H1 (cell line): ENCODE data around the gene GSTM2. TPM values are rescaled to one million over a fixed set of nuclear protein-coding genes. Genes with fewer than 3 reads are reported as not detected.

ENCODE experiments used
- CTCF ChIA-PET: fragments of 300-600 bp; sonication (Branson Sonifier 250); formaldehyde crosslinking; loops from one replicate; lab custom pipeline; 2021; ENCODE audit not compliant: partially characterized antibody; lab: Charles Lee
- POLR2A ChIA-PET: fragments of 300-600 bp; sonication (Branson Sonifier 250); formaldehyde crosslinking; loops from one replicate; lab custom pipeline; 2021; ENCODE audit warnings: inconsistent platforms; ENCODE audit not compliant: partially characterized antibody; lab: Charles Lee
- DNase-seq, 2 experiments: peaks; one replicate each; pipeline versions ENCODE4 v3.0.0 to v3.0.0-alpha.2; 2010 to 2022; ENCODE audit warnings: low spot score in 2 of 2, low read depth in 1 of 2, mixed read lengths in 1 of 2
- FAIRE-seq: peaks from 2 replicates; lab custom pipeline; 2011; peaks lifted over from hg19 to GRCh38; lab: Jason Lieb, UNC
- H2AFZ ChIP-seq: 2 replicates; pipeline ENCODE4 v1.8.1; 2012; ENCODE audit warnings: low read length, inconsistent platforms
- H2AK5ac ChIP-seq: 2 replicates; pipeline ENCODE4 v1.6.1; 2013; ENCODE audit warnings: low read depth, low read length
- H2BK120ac ChIP-seq: replicated peaks from 2 replicates; pipeline ENCODE3; 2013; ENCODE audit warnings: low read depth, low read length, inconsistent platforms
- H2BK12ac ChIP-seq: 2 replicates; pipeline ENCODE4 v1.6.1; 2013; ENCODE audit warnings: low read depth, low read length
- H2BK15ac ChIP-seq: 2 replicates; pipeline ENCODE4 v1.6.1; 2013; ENCODE audit warnings: low read length
- H2BK20ac ChIP-seq: 2 replicates; pipeline ENCODE4 v1.6.1; 2013; ENCODE audit warnings: low read length
- H2BK5ac ChIP-seq: 2 replicates; pipeline ENCODE4 v1.6.1; 2013; ENCODE audit warnings: low read depth, low read length
- H3K14ac ChIP-seq: 2 replicates; pipeline ENCODE4 v1.6.1; 2013; ENCODE audit warnings: inconsistent platforms; ENCODE audit not compliant: insufficient read length
- H3K18ac ChIP-seq: 2 replicates; pipeline ENCODE4 v1.6.1; 2013; ENCODE audit warnings: low read length; ENCODE audit errors: extremely low read depth
- H3K23ac ChIP-seq: 2 replicates; pipeline ENCODE4 v1.6.1; 2013; ENCODE audit warnings: inconsistent platforms; ENCODE audit not compliant: insufficient read length
- H3K23me2 ChIP-seq: 2 replicates; pipeline ENCODE4 v1.6.1; 2013; ENCODE audit warnings: low read depth, low read length
- H3K27ac ChIP-seq: 2 replicates; pipeline ENCODE4 v1.6.1; 2011; ENCODE audit warnings: low read depth, low read length, inconsistent platforms
- H3K27me3 ChIP-seq, 4 experiments: replicated peaks in 1 of 4; 1 replicate in 1 of 4; 2 replicates in 3 of 4; pipeline versions ENCODE4 v1.6.1 to v1.8.1; 2011 to 2013; ENCODE audit warnings: low read length in 3 of 4, mild to moderate bottlenecking in 3 of 4, inconsistent platforms in 2 of 4, mixed read lengths in 2 of 4, moderate library complexity in 1 of 4; ENCODE audit not compliant: control insufficient read depth in 3 of 4, insufficient read depth in 3 of 4; ENCODE audit errors: extremely low read depth in 1 of 4
- H3K36me3 ChIP-seq, 4 experiments: 2 replicates each; pipeline versions ENCODE4 v1.6.1 to v1.8.1; 2011 to 2013; ENCODE audit warnings: mild to moderate bottlenecking in 4 of 4, low read length in 3 of 4, moderate library complexity in 2 of 4, control low read depth in 1 of 4, inconsistent platforms in 1 of 4; ENCODE audit not compliant: insufficient read depth in 4 of 4, control insufficient read depth in 2 of 4
- H3K4ac ChIP-seq: replicated peaks from 2 replicates; pipeline ENCODE3; 2013; ENCODE audit warnings: low read length, low read depth, mixed read lengths, inconsistent platforms; ENCODE audit not compliant: insufficient read length
- H3K4me1 ChIP-seq, 4 experiments: replicated peaks in 1 of 4; 1 replicate in 1 of 4; 2 replicates in 3 of 4; pipeline versions ENCODE4 v1.6.1 to v1.8.1; 2011 to 2013; ENCODE audit warnings: low read length in 3 of 4, inconsistent platforms in 2 of 4, mixed read lengths in 1 of 4; ENCODE audit not compliant: insufficient read depth in 4 of 4, control insufficient read depth in 3 of 4
- H3K4me2 ChIP-seq, 2 experiments: 2 replicates each; pipeline versions ENCODE4 v1.6.1 to v1.8.1; 2011 to 2013; ENCODE audit warnings: low read depth in 2 of 2, low read length in 2 of 2, control low read depth in 1 of 2, inconsistent platforms in 1 of 2, mild to moderate bottlenecking in 1 of 2; ENCODE audit not compliant: insufficient read depth in 1 of 2
- H3K4me3 ChIP-seq, 4 experiments: fragments of 200-600, 300-600 bp in 1 of 4; sonication (generic), shearing (Covaris generic), sonication (Bioruptor Twin) in 1 of 4; 2 replicates each; pipeline versions ENCODE4 v1.5.1 to v1.8.1; 2011 to 2016; ENCODE audit warnings: low read length in 4 of 4, low read depth in 3 of 4, control low read depth in 2 of 4, inconsistent platforms in 2 of 4, mild to moderate bottlenecking in 2 of 4, mixed read lengths in 1 of 4, moderate library complexity in 1 of 4; ENCODE audit not compliant: insufficient read depth in 2 of 4; ENCODE audit errors: extremely low read depth in 1 of 4
- H3K56ac ChIP-seq: replicated peaks from 2 replicates; pipeline ENCODE3; 2013; ENCODE audit warnings: low read depth, mild to moderate bottlenecking, mixed read lengths, low read length, inconsistent platforms; ENCODE audit not compliant: insufficient read length
- H3K79me1 ChIP-seq: 2 replicates; pipeline ENCODE4 v1.6.1; 2013; ENCODE audit warnings: low read depth, low read length, control low read depth
- H3K79me2 ChIP-seq, 2 experiments: 2 replicates each; pipeline versions ENCODE4 v1.6.1 to v1.8.1; 2012 to 2013; ENCODE audit warnings: low read length in 2 of 2, mild to moderate bottlenecking in 2 of 2, inconsistent platforms in 1 of 2; ENCODE audit not compliant: insufficient read depth in 2 of 2, control insufficient read depth in 1 of 2
- H3K9ac ChIP-seq, 4 experiments: replicated peaks in 1 of 4; 1 replicate in 1 of 4; 2 replicates in 3 of 4; pipeline versions ENCODE4 v1.6.1 to v1.8.1; 2011 to 2013; ENCODE audit warnings: low read depth in 3 of 4, low read length in 3 of 4, control low read depth in 2 of 4, mild to moderate bottlenecking in 2 of 4, moderate library complexity in 2 of 4, inconsistent platforms in 1 of 4; ENCODE audit errors: extremely low read depth in 1 of 4
- H3K9me3 ChIP-seq, 2 experiments: 2 replicates each; pipeline versions ENCODE4 v1.6.1 to v1.8.1; 2012 to 2013; ENCODE audit warnings: mild to moderate bottlenecking in 2 of 2, moderate library complexity in 2 of 2, control low read depth in 1 of 2, inconsistent platforms in 1 of 2, low read depth in 1 of 2, low read length in 1 of 2, mixed read lengths in 1 of 2; ENCODE audit not compliant: insufficient read depth in 2 of 2
- H4K20me1 ChIP-seq, 2 experiments: replicated peaks in 1 of 2; 2 replicates each; pipeline versions ENCODE3 to v1.8.1; 2011 to 2013; ENCODE audit warnings: inconsistent platforms in 2 of 2, low read length in 2 of 2, mild to moderate bottlenecking in 1 of 2; ENCODE audit not compliant: insufficient read depth in 2 of 2, control insufficient read depth in 1 of 2
- H4K5ac ChIP-seq: 2 replicates; pipeline ENCODE4 v1.6.1; 2013; ENCODE audit warnings: low read length, low read depth, mixed read lengths, inconsistent platforms; ENCODE audit not compliant: insufficient read length
- H4K8ac ChIP-seq: 2 replicates; pipeline ENCODE4 v1.8.0; 2013; ENCODE audit warnings: mild to moderate bottlenecking, moderate library complexity, low read length, inconsistent platforms; ENCODE audit not compliant: insufficient read depth; ENCODE audit errors: extremely low read depth
- H4K91ac ChIP-seq: replicated peaks from 2 replicates; pipeline ENCODE3; 2013; ENCODE audit warnings: low read length, mixed read lengths, inconsistent platforms; ENCODE audit not compliant: insufficient read length
- BRCA1 ChIP-seq: IDR thresholded peaks from 2 replicates; pipeline ENCODE4 v1.6.1; 2012; ENCODE audit warnings: low read depth, low read length, improper control_type of control experiment
- CBX8 ChIP-seq: fragments of 300-800, 300-1000 bp; sonication (generic); IDR thresholded peaks from 2 replicates; pipeline ENCODE4 v1.7.1; 2016; ENCODE audit warnings: low read depth, low read length, borderline replicate concordance
- CHD1 ChIP-seq: IDR thresholded peaks from 2 replicates; pipeline ENCODE4 v1.6.1; 2012; ENCODE audit warnings: low read depth, low read length, improper control_type of control experiment
- JUN ChIP-seq: IDR thresholded peaks from 2 replicates; pipeline ENCODE4 v1.6.1; 2011; ENCODE audit warnings: low read depth, mild to moderate bottlenecking, improper control_type of control experiment, low read length
- KDM1A ChIP-seq: fragments of 200-600, 300-600 bp; sonication (generic); IDR thresholded peaks from 2 replicates; pipeline ENCODE4 v1.7.1; 2016; ENCODE audit warnings: mild to moderate bottlenecking, low read length, borderline replicate concordance
- POLR2A ChIP-seq, 2 experiments: IDR thresholded peaks; 1 replicate in 1 of 2; 2 replicates in 1 of 2; pipeline ENCODE4 v1.6.1; 2011; ENCODE audit warnings: low read depth in 2 of 2, low read length in 2 of 2, mild to moderate bottlenecking in 2 of 2; ENCODE audit errors: control extremely low read depth in 1 of 2
- RNF2 ChIP-seq: fragments of 200-900, 300-1000 bp; sonication (generic); IDR thresholded peaks from 2 replicates; pipeline ENCODE4 v1.7.1; 2016; ENCODE audit warnings: borderline replicate concordance, low read depth, mild to moderate bottlenecking, antibody characterized with exemption, low read length; ENCODE audit not compliant: poor library complexity, severe bottlenecking; ENCODE audit errors: missing control alignments
- SIX5 ChIP-seq: IDR thresholded peaks from 2 replicates; pipeline ENCODE4 v1.6.1; 2011; ENCODE audit warnings: mild to moderate bottlenecking, low read depth, low read length
- SP2 ChIP-seq: IDR thresholded peaks from 2 replicates; pipeline ENCODE4 v1.6.1; 2012; ENCODE audit warnings: mild to moderate bottlenecking, low read length, inconsistent platforms
- SUZ12 ChIP-seq: fragments of 200-600 bp; sonication (generic); IDR thresholded peaks from 2 replicates; pipeline ENCODE4 v1.6.1; 2012; ENCODE audit warnings: mild to moderate bottlenecking, inconsistent platforms, low read length, moderate library complexity, mixed read lengths
- WGBS, 2 experiments: shearing (Covaris generic) in 1 of 2; methylation state at CpG; one replicate each; pipeline versions ENCODE4 v1.1.6 to v1.1.7; 2013 to 2015; ENCODE audit warnings: low lambda C conversion rate in 2 of 2, mixed read lengths in 2 of 2, inconsistent platforms in 1 of 2, low coverage in 1 of 2, missing lambda C conversion rate in 1 of 2; ENCODE audit not compliant: insufficient replicate concordance in 2 of 2, insufficient coverage in 1 of 2, insufficient read length in 1 of 2; ENCODE audit errors: extremely low coverage in 1 of 2, missing lambda C conversion rate in 1 of 2; 5-methylcytosine and 5-hydroxymethylcytosine counted together
- polyA plus RNA-seq, 7 experiments: library from polyadenylated mRNA; depleted of rRNA in 3 of 7; stranded (reverse) in 5 of 7; unstranded in 2 of 7; fragments of >200 nt in 5 of 7; fragments of 200-250 nt in 2 of 7; gene quantifications; 1 replicate in 5 of 7; 2 replicates in 1 of 7; 4 replicates in 1 of 7; pipeline versions ENCODE4 v1.2.1 to v1.2.3, GENCODE V29; 2011 to 2013; ENCODE audit warnings: missing spikeins in 2 of 7, mixed read lengths in 2 of 7
- total RNA-seq: library from RNA; stranded (reverse); fragmentation: NEBNext Ultra II Directional; extraction: Animal tissue kit (Norgen Biotek cat#: 25700); gene quantifications from 2 replicates; pipeline ENCODE4 v1.2.1, GENCODE V29; 2021
- TF ChIP-seq, protein P1 (sequence below), 3 experiments: IDR thresholded peaks; 1 replicate in 2 of 3; 2 replicates in 1 of 3; pipeline versions ENCODE4 v1.5.1 to v1.6.1; 2011; ENCODE audit warnings: low read length in 3 of 3, mild to moderate bottlenecking in 3 of 3, inconsistent platforms in 2 of 3, low read depth in 1 of 3, moderate library complexity in 1 of 3; ENCODE audit not compliant: insufficient read depth in 1 of 3; ENCODE audit errors: control extremely low read depth in 1 of 3

The GSTM2 gene
- total and polyA plus RNA-seq, 2 of the 8 experiments (the other 6 are each of a cell fraction or from before 2014, with no cell fraction given), result 9.6 to 23.1 TPM

DNA sequence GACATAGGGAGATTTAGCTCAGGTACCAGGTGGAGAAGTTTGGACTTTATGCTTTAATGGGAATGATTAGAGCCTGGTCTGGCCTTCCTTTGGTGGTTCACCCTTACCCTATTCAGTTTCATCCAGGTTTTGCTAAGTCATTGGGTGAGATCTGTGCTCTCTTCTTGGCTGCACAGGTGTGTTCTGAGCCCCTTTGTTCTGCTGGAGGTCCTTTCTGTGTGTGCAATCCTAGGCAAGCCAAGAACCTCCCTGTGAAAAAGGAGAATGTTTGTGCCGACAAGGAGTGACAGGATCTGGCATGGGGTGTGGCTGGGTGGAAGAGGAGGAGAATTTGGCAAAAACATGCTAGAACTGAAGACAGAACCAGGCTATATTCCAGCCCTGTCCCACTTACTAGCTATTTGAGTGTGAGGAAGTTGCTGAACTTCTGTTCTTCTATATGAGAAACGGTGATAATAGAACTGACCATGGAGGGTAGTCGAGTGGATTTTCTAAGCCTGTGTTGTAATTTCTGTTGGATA lies 48.8 kb downstream of the GSTM2 start:
- Histone ChIP-seq H3K36me3 (no peaks in the 10 kb centered on the region), H3K23me2 (no peaks in the 10 kb centered on the region), H4K8ac (no peak overlapping the region), H3K79me2 (no peaks in the 10 kb centered on the region), H4K91ac (no peak overlapping the region), H3K4me3 (no peak overlapping the region), H4K20me1 (no peaks in the 10 kb centered on the region), H2AFZ (no peak overlapping the region), H3K56ac (no peak overlapping the region), H2BK20ac (no peak overlapping the region), H2BK15ac (no peak overlapping the region), H3K27ac (no peak overlapping the region), H2BK120ac (no peak overlapping the region), H3K4ac (no peak overlapping the region), H3K9me3 (no peaks in the 10 kb centered on the region), H3K27me3 (peaks cover 0 to 3% (median 0%) of the 10 kb centered on the region in 4 experiments; a peak in 1 of 7 replicates), H4K5ac (no peak overlapping the region), H2BK5ac (no peak overlapping the region), H3K79me1 (no peaks in the 10 kb centered on the region), H2BK12ac (no peak overlapping the region), H3K4me2 (no peak overlapping the region), H3K4me1 (no peaks in the 10 kb centered on the region; a peak in 1 of 7 replicates), H3K18ac (no peak overlapping the region), H3K14ac (no peak overlapping the region), H3K9ac (no peak overlapping the region), H3K23ac (no peak overlapping the region), H2AK5ac (no peak overlapping the region)
- DNase-seq, result no peak
- FAIRE-seq, result no peak
- WGBS, 2 experiments, result 88% methylated on average over 3 of the region's 3 CpGs; no CpG with 5 or more reads in 1 of the 2 experiments
- CTCF ChIA-PET, result interaction anchor here (0.6 to 7.4 kb wide), 7 partner anchors 12 to 171 kb away, joined by 3 to 51 read pairs (median 6); no protein-coding TSS in a partner anchor
- POLR2A ChIA-PET, result no interaction called here
- no peak for TF ChIP-seq SP2
- TF ChIP-seq KDM1A, result no peak
- TF ChIP-seq POLR2A (IDR thresholded peaks at IDR 0.05; ENCODE audit: control extremely low read depth in 1 of 2, low read depth in 2 of 2, low read length in 2 of 2), result no peak
- TF ChIP-seq, protein P1, sequence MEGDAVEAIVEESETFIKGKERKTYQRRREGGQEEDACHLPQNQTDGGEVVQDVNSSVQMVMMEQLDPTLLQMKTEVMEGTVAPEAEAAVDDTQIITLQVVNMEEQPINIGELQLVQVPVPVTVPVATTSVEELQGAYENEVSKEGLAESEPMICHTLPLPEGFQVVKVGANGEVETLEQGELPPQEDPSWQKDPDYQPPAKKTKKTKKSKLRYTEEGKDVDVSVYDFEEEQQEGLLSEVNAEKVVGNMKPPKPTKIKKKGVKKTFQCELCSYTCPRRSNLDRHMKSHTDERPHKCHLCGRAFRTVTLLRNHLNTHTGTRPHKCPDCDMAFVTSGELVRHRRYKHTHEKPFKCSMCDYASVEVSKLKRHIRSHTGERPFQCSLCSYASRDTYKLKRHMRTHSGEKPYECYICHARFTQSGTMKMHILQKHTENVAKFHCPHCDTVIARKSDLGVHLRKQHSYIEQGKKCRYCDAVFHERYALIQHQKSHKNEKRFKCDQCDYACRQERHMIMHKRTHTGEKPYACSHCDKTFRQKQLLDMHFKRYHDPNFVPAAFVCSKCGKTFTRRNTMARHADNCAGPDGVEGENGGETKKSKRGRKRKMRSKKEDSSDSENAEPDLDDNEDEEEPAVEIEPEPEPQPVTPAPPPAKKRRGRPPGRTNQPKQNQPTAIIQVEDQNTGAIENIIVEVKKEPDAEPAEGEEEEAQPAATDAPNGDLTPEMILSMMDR (IDR thresholded peaks at IDR 0.05; ENCODE audit: control extremely low read depth in 1 of 3, insufficient read depth in 1 of 3, low read depth in 1 of 3, low read length in 3 of 3), result no peak
- no peak for TF ChIP-seq RNF2
- no peak for TF ChIP-seq SUZ12
- no peak for TF ChIP-seq JUN
- TF ChIP-seq CHD1, result no peak
- no peak for TF ChIP-seq BRCA1
- TF ChIP-seq CBX8, result no peak
- no peak for TF ChIP-seq SIX5
